Measurements from ENCODE around the gene KLF13. TPM values are rescaled to one million over a fixed set of nuclear protein-coding genes. Genes with fewer than 3 reads are reported as not detected.

KLF13 gene
- total RNA-seq, 1 experiment from 2014 or later = 78.6 TPM

DNA sequence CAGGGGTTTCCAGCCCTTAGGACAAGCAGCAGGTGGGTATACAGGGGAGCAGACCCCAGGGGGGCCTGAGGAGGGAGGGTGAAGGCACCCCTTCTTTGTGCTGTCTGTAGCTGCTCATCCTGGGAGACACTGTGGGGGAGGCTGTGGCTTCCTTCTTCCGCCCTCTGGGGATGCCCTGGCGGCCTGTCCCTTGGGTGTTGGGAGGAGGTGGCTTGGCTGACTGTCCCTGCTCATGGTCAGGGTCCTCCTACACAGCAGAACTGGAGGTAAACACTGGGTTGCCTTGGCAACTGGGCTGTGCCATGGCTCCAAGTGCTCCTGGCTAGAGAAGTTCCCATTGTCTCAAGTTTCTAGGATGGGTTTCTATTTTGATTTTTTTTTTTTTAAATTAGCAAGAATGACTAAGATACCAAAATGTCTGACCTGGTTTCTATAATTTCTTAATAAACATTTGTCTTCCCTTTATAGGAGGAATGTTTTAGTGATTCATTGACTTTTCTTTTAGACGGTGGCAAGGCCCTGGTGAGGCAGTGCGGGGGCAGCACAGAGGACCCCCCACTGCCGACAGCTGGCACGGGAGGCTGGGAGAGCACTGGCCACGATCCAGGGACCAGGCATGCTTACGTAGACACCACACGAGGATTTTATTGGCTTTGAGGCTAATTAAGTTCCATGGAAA is 12.4 kb downstream of the KLF13 start:
- H3K27me3 ChIP-seq (ENCODE audit: control insufficient read depth, insufficient read depth, low read length) = no peaks in the 10 kb centered on the region
- ChIA-PET CTCF (no interaction called here), POLR2A (no interaction called here)
- intact Hi-C loops (cut with micrococcal nuclease; ENCODE audit: unreplicated experiment) = no loop called here
- H3K9me3 ChIP-seq (ENCODE audit: control insufficient read depth, insufficient read depth, low read depth, low read length) = no peaks in the 10 kb centered on the region
- no peak overlapping the region for H3K4me3 ChIP-seq (ENCODE audit: low read depth in 2 of 2, low read length in 2 of 2)
- ATAC-seq = no peak
- H3K27ac ChIP-seq (ENCODE audit: low read length) = no peak overlapping the region
- in situ Hi-C loops (cut with HindIII; ENCODE audit: low pct_unique_long_range_greater_than_20kb, low sequenced_read_pairs) = no loop called here
- no peaks in the 10 kb centered on the region for H3K36me3 ChIP-seq (ENCODE audit: control insufficient read depth, insufficient read depth, low read length)
- H3K4me1 ChIP-seq (ENCODE audit: control insufficient read depth, insufficient read depth, low read length) = peaks cover 20% of the 10 kb centered on the region
- no TSS peak for BruUV-seq (replicated peaks)
- DNase-seq (ENCODE audit: low read depth, low spot score) = no peak
- TF ChIP-seq, protein P1, sequence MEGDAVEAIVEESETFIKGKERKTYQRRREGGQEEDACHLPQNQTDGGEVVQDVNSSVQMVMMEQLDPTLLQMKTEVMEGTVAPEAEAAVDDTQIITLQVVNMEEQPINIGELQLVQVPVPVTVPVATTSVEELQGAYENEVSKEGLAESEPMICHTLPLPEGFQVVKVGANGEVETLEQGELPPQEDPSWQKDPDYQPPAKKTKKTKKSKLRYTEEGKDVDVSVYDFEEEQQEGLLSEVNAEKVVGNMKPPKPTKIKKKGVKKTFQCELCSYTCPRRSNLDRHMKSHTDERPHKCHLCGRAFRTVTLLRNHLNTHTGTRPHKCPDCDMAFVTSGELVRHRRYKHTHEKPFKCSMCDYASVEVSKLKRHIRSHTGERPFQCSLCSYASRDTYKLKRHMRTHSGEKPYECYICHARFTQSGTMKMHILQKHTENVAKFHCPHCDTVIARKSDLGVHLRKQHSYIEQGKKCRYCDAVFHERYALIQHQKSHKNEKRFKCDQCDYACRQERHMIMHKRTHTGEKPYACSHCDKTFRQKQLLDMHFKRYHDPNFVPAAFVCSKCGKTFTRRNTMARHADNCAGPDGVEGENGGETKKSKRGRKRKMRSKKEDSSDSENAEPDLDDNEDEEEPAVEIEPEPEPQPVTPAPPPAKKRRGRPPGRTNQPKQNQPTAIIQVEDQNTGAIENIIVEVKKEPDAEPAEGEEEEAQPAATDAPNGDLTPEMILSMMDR (IDR thresholded peaks at IDR 0.05) = no peak
- no peak for TF ChIP-seq SIN3A (IDR thresholded peaks at IDR 0.05; ENCODE audit: borderline replicate concordance, insufficient read depth, low read depth, low read length)
- TF ChIP-seq POLR2AphosphoS5 (IDR thresholded peaks at IDR 0.05; ENCODE audit: low read depth, low read length) = no peak
- no peak for TF ChIP-seq TCF7L2 (IDR thresholded peaks at IDR 0.05; ENCODE audit: low read depth, low read length)
- TF ChIP-seq, protein P2, sequence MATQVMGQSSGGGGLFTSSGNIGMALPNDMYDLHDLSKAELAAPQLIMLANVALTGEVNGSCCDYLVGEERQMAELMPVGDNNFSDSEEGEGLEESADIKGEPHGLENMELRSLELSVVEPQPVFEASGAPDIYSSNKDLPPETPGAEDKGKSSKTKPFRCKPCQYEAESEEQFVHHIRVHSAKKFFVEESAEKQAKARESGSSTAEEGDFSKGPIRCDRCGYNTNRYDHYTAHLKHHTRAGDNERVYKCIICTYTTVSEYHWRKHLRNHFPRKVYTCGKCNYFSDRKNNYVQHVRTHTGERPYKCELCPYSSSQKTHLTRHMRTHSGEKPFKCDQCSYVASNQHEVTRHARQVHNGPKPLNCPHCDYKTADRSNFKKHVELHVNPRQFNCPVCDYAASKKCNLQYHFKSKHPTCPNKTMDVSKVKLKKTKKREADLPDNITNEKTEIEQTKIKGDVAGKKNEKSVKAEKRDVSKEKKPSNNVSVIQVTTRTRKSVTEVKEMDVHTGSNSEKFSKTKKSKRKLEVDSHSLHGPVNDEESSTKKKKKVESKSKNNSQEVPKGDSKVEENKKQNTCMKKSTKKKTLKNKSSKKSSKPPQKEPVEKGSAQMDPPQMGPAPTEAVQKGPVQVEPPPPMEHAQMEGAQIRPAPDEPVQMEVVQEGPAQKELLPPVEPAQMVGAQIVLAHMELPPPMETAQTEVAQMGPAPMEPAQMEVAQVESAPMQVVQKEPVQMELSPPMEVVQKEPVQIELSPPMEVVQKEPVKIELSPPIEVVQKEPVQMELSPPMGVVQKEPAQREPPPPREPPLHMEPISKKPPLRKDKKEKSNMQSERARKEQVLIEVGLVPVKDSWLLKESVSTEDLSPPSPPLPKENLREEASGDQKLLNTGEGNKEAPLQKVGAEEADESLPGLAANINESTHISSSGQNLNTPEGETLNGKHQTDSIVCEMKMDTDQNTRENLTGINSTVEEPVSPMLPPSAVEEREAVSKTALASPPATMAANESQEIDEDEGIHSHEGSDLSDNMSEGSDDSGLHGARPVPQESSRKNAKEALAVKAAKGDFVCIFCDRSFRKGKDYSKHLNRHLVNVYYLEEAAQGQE (IDR thresholded peaks at IDR 0.05; ENCODE audit: insufficient read depth in 1 of 2, low read depth in 2 of 2, low read length in 1 of 2) = no peak

DNA sequence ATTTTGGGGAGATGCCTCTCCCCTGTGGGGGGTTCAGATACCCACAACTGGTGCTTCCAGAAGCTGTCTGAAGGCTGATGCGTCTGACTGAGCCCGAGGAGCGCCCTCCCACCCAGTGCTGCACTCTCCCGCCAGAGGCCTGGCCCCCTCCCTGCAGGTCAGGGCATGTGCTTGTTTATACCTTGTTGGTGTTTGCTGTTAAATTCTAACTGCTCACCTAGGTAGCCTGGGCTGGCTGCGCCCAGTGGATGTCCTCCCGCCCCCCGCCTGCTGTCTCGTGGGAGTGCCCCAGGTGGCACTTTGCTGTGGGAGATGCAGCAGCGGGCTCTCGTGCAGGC is 12.9 kb downstream of the KLF13 start:
- H3K27me3 ChIP-seq (ENCODE audit: control insufficient read depth, insufficient read depth, low read length) = no peaks in the 10 kb centered on the region
- BruUV-seq (replicated peaks) = no TSS peak
- H3K4me1 ChIP-seq (ENCODE audit: control insufficient read depth, insufficient read depth, low read length) = peaks cover 20% of the 10 kb centered on the region
- H3K9me3 ChIP-seq (ENCODE audit: control insufficient read depth, insufficient read depth, low read depth, low read length) = no peaks in the 10 kb centered on the region
- H3K36me3 ChIP-seq (ENCODE audit: control insufficient read depth, insufficient read depth, low read length) = no peaks in the 10 kb centered on the region
- ChIA-PET CTCF (no interaction called here), POLR2A (no interaction called here)
- H3K27ac ChIP-seq (ENCODE audit: low read length) = no peak overlapping the region
- in situ Hi-C loops (cut with HindIII; ENCODE audit: low pct_unique_long_range_greater_than_20kb, low sequenced_read_pairs) (no loop called here), intact Hi-C loops (cut with micrococcal nuclease; ENCODE audit: unreplicated experiment) (no loop called here)
- DNase-seq (ENCODE audit: low read depth, low spot score) (no peak), ATAC-seq (no peak)
- TF ChIP-seq, protein P2 (IDR thresholded peaks at IDR 0.05; ENCODE audit: insufficient read depth in 1 of 2, low read depth in 2 of 2, low read length in 1 of 2) = no peak
- TF ChIP-seq, protein P1 (IDR thresholded peaks at IDR 0.05) = no peak
- no peak for TF ChIP-seq TCF7L2 (IDR thresholded peaks at IDR 0.05; ENCODE audit: low read depth, low read length)
- no peak overlapping the region for H3K4me3 ChIP-seq (ENCODE audit: low read depth in 2 of 2, low read length in 2 of 2)
